Endothelial cell of umbilical vein (primary cell): ENCODE data around the gene CANT1. TPM values are rescaled to one million over a fixed set of nuclear protein-coding genes. Genes with fewer than 3 reads are reported as not detected.

ENCODE experiments used
- BruUV-seq: library from RNA; stranded (reverse); fragments of 400-500 nt; replicated peaks from 2 replicates; lab custom pipeline; 2021; lab: Mats Ljungman, UMichigan
- CTCF ChIA-PET: fragments of 300-600, 350-600 bp; sonication (Branson Sonifier 250); formaldehyde crosslinking; loops from one replicate; lab custom pipeline; 2021; ENCODE audit warnings: antibody characterized with exemption, inconsistent platforms; lab: Charles Lee
- POLR2A ChIA-PET: fragments of 300-600, 350-600 bp; sonication (Branson Sonifier 250); formaldehyde crosslinking; loops from one replicate; lab custom pipeline; 2021; ENCODE audit warnings: antibody characterized with exemption, inconsistent platforms; lab: Charles Lee
- DNase-seq: peaks from one replicate; pipeline ENCODE4 v3.0.0-alpha.2; 2011; ENCODE audit warnings: low read depth, low spot score
- FAIRE-seq: peaks from 2 replicates; lab custom pipeline; 2011; peaks lifted over from hg19 to GRCh38; lab: Jason Lieb, UNC
- H2AFZ ChIP-seq: 2 replicates; pipeline ENCODE4 v1.6.0; 2012; ENCODE audit warnings: low read depth, low read length, control low read depth, inconsistent platforms
- H3K27ac ChIP-seq: 2 replicates; pipeline ENCODE4 v1.5.1; 2011; ENCODE audit warnings: low read depth, mild to moderate bottlenecking, control low read depth, low read length, moderate library complexity; ENCODE audit not compliant: insufficient read depth
- H3K27me3 ChIP-seq, 2 experiments: 2 replicates each; pipeline versions ENCODE4 v1.6.0 to v1.6.1; 2011; ENCODE audit warnings: low read length in 2 of 2, mixed read lengths in 1 of 2; ENCODE audit not compliant: control insufficient read depth in 2 of 2, insufficient read depth in 2 of 2
- H3K36me3 ChIP-seq, 2 experiments: 2 replicates in 1 of 2; 3 replicates in 1 of 2; pipeline ENCODE4 v1.5.1; 2011; ENCODE audit warnings: low read length in 2 of 2, mild to moderate bottlenecking in 1 of 2, moderate library complexity in 1 of 2; ENCODE audit not compliant: control insufficient read depth in 2 of 2, insufficient read depth in 2 of 2; ENCODE audit errors: extremely low read depth in 1 of 2
- H3K4me1 ChIP-seq: 3 replicates; pipeline ENCODE4 v1.5.1; 2011; ENCODE audit warnings: mild to moderate bottlenecking, low read length; ENCODE audit not compliant: control insufficient read depth, insufficient read depth; ENCODE audit errors: extremely low read depth
- H3K4me2 ChIP-seq: 2 replicates; pipeline ENCODE4 v1.6.1; 2011; ENCODE audit warnings: low read length, control low read depth, mixed read lengths; ENCODE audit not compliant: insufficient read depth
- H3K4me3 ChIP-seq, 3 experiments: fragments of 200-600 bp in 1 of 3; sonication (generic), shearing (Covaris generic) in 1 of 3; replicated peaks in 1 of 3; 2 replicates each; pipeline ENCODE4 v1.5.1; 2011 to 2016; ENCODE audit warnings: control low read depth in 3 of 3, low read length in 3 of 3, mild to moderate bottlenecking in 2 of 3, inconsistent platforms in 1 of 3, low read depth in 1 of 3, moderate library complexity in 1 of 3; ENCODE audit not compliant: insufficient read depth in 1 of 3
- H3K79me2 ChIP-seq: 2 replicates; pipeline ENCODE4 v1.6.0; 2012; ENCODE audit warnings: low read length, inconsistent platforms; ENCODE audit not compliant: control insufficient read depth, insufficient read depth
- H3K9ac ChIP-seq: replicated peaks from 2 replicates; pipeline ENCODE3; 2011; ENCODE audit warnings: low read length, control low read depth; ENCODE audit not compliant: insufficient read depth; ENCODE audit errors: extremely low read depth
- H3K9me1 ChIP-seq: replicated peaks from 3 replicates; pipeline ENCODE4 v1.6.0; 2011; ENCODE audit warnings: mild to moderate bottlenecking, low read length; ENCODE audit not compliant: control insufficient read depth, insufficient read depth; ENCODE audit errors: extremely low read depth
- H3K9me3 ChIP-seq: replicated peaks from 2 replicates; pipeline ENCODE4 v1.5.1; 2012; ENCODE audit warnings: low read length, inconsistent platforms; ENCODE audit not compliant: control insufficient read depth, insufficient read depth
- H4K20me1 ChIP-seq: replicated peaks from 2 replicates; pipeline ENCODE3; 2011; ENCODE audit warnings: mild to moderate bottlenecking, low read length; ENCODE audit not compliant: control insufficient read depth, insufficient read depth; ENCODE audit errors: extremely low read depth
- EZH2 ChIP-seq: IDR thresholded peaks from 2 replicates; pipeline ENCODE4 v1.6.1; 2012; ENCODE audit warnings: borderline replicate concordance, low read depth, mild to moderate bottlenecking, moderate library complexity, low read length, inconsistent platforms; ENCODE audit not compliant: severe bottlenecking
- FOS ChIP-seq: IDR thresholded peaks from 2 replicates; pipeline ENCODE4 v1.6.1; 2011; ENCODE audit warnings: mild to moderate bottlenecking, low read length, moderate library complexity, borderline replicate concordance; ENCODE audit not compliant: insufficient read depth
- GATA2 ChIP-seq: IDR thresholded peaks from 2 replicates; pipeline ENCODE4 v1.7.0; 2011; ENCODE audit warnings: low read depth, mild to moderate bottlenecking, moderate library complexity, mixed read lengths, low read length; ENCODE audit not compliant: insufficient read length, insufficient read depth
- JUN ChIP-seq: IDR thresholded peaks from 2 replicates; pipeline ENCODE4 v1.6.1; 2011; ENCODE audit warnings: borderline replicate concordance, low read depth; ENCODE audit not compliant: insufficient read length, insufficient read depth
- MAX ChIP-seq: IDR thresholded peaks from 2 replicates; pipeline ENCODE4 v1.6.1; 2011; ENCODE audit not compliant: insufficient read depth, insufficient read length
- MYC ChIP-seq: IDR thresholded peaks from one replicate; pipeline ENCODE4 v1.6.1; 2011; ENCODE audit warnings: mild to moderate bottlenecking, low read depth, low read length
- POLR2A ChIP-seq: IDR thresholded peaks from 2 replicates; pipeline ENCODE4 v1.6.1; 2012; ENCODE audit warnings: low read depth, mild to moderate bottlenecking, control low read depth, low read length
- POLR2AphosphoS5 ChIP-seq: IDR thresholded peaks from 2 replicates; pipeline ENCODE4 v1.6.1; 2012; ENCODE audit warnings: low read depth, mild to moderate bottlenecking, control low read depth, low read length, moderate library complexity; ENCODE audit not compliant: insufficient read depth
- dilution Hi-C: fragments of 300-500 bp; cut with MboI; formaldehyde crosslinking; loops from one replicate; pipeline ENCODE4 v1.15.0; 2019; ENCODE audit warnings: low sequenced_read_pairs; ENCODE audit not compliant: extremely low pct_ligation_motif_present
- intact Hi-C: fragments of 100-400 bp; cut with micrococcal nuclease; formaldehyde crosslinking; loops from one replicate; pipeline ENCODE4 v1.10.0; 2022
- polyA plus RNA-seq, 4 experiments: library from polyadenylated mRNA; depleted of rRNA in 3 of 4; stranded (reverse) in 3 of 4; unstranded in 1 of 4; fragments of >200 nt; gene quantifications; 2 replicates each; pipeline versions ENCODE4 v1.2.1 to v1.2.3, GENCODE V29; 2011 to 2012; ENCODE audit warnings: missing spikeins in 1 of 4
- total RNA-seq: library from RNA; stranded (reverse); gene quantifications from 2 replicates; pipeline ENCODE4 v1.2.3, GENCODE V29; 2021
- TF ChIP-seq, protein P1 (sequence below), 2 donors: IDR thresholded peaks; 1 replicate in 1 of 2; 2 replicates in 1 of 2; pipeline ENCODE4 v1.5.1; 2011; ENCODE audit warnings: low read length in 2 of 2, mild to moderate bottlenecking in 2 of 2, moderate library complexity in 2 of 2, control low read depth in 1 of 2, inconsistent platforms in 1 of 2, low read depth in 1 of 2; ENCODE audit not compliant: insufficient read depth in 1 of 2; ENCODE audit errors: extremely low read depth in 1 of 2

The CANT1 gene
- total and polyA plus RNA-seq, 2 donors (not counting 3 experiments of a cell fraction or from before 2014, with no cell fraction given) = 85.0 to 93.6 TPM

- intact Hi-C loops (no loop called here), dilution Hi-C loops (no loop called here)
- Histone ChIP-seq H2AFZ (no peak overlapping the region), H4K20me1 (no peaks in the 10 kb centered on the region), H3K4me1 (no peaks in the 10 kb centered on the region), H3K9me3 (no peaks in the 10 kb centered on the region), H3K27me3 (no peaks in the 10 kb centered on the region), H3K4me2 (no peak overlapping the region), H3K36me3 (no peaks in the 10 kb centered on the region), H3K9ac (no peak overlapping the region), H3K9me1 (no peaks in the 10 kb centered on the region), H3K27ac (no peak overlapping the region), H3K4me3 (no peak overlapping the region), H3K79me2 (no peaks in the 10 kb centered on the region)
- FAIRE-seq (peak; percentile 48), DNase-seq (no peak)
- no TSS peak for BruUV-seq
- no peak for TF ChIP-seq MYC
- TF ChIP-seq, protein P1, sequence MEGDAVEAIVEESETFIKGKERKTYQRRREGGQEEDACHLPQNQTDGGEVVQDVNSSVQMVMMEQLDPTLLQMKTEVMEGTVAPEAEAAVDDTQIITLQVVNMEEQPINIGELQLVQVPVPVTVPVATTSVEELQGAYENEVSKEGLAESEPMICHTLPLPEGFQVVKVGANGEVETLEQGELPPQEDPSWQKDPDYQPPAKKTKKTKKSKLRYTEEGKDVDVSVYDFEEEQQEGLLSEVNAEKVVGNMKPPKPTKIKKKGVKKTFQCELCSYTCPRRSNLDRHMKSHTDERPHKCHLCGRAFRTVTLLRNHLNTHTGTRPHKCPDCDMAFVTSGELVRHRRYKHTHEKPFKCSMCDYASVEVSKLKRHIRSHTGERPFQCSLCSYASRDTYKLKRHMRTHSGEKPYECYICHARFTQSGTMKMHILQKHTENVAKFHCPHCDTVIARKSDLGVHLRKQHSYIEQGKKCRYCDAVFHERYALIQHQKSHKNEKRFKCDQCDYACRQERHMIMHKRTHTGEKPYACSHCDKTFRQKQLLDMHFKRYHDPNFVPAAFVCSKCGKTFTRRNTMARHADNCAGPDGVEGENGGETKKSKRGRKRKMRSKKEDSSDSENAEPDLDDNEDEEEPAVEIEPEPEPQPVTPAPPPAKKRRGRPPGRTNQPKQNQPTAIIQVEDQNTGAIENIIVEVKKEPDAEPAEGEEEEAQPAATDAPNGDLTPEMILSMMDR (IDR thresholded peaks at IDR 0.05; ENCODE audit: extremely low read depth in 1 of 2, insufficient read depth in 1 of 2, low read depth in 1 of 2, low read length in 2 of 2) = no peak
- no peak for TF ChIP-seq FOS
- no peak for TF ChIP-seq GATA2
- no peak for TF ChIP-seq POLR2A
- TF ChIP-seq JUN = no peak
- no peak for TF ChIP-seq POLR2AphosphoS5
- no peak for TF ChIP-seq MAX
- TF ChIP-seq EZH2 = no peak
- POLR2A ChIA-PET = no interaction called here
- CTCF ChIA-PET = interaction anchor here (1.5 to 3.0 kb wide), 3 partner anchors 13 to 92 kb away, joined by 5 to 10 read pairs (median 5); no protein-coding TSS in a partner anchor
These were observed 50.9 kb downstream of the CANT1 start for GRCh38 chr17:78958641-78959127.
